Measurements from ENCODE around the gene NOTCH1. TPM values are rescaled to one million over a fixed set of nuclear protein-coding genes. Genes with fewer than 3 reads are reported as not detected.

NOTCH1 gene
- total RNA-seq, 1 experiment from 2014 or later, result 95.6 TPM

- H3K27ac Mint-ChIP-seq, result no peak overlapping the region
- peaks cover 80% of the 10 kb centered on the region for H3K36me3 Mint-ChIP-seq
- H3K27me3 Mint-ChIP-seq (ENCODE audit: low read depth), result no peaks in the 10 kb centered on the region
- no peak overlapping the region for H3K4me3 Mint-ChIP-seq
- POLR2A ChIA-PET, result no interaction called here
- TF ChIP-seq MAX (CRISPR knock-in tag; IDR thresholded peaks at IDR 0.05) (no peak), HMGXB4 (CRISPR knock-in tag; IDR thresholded peaks at IDR 0.05) (no peak), ZNF423 (CRISPR knock-in tag; IDR thresholded peaks at IDR 0.05) (no peak), PRRX2 (CRISPR knock-in tag; IDR thresholded peaks at IDR 0.05) (no peak), ZNF232 (CRISPR knock-in tag; IDR thresholded peaks at IDR 0.05) (no peak), ZMAT4 (CRISPR knock-in tag; IDR thresholded peaks at IDR 0.05) (no peak)
- CTCF ChIA-PET, result no interaction called here
- ATAC-seq, result no peak
- H3K4me1 Mint-ChIP-seq, result no peaks in the 10 kb centered on the region
- no peaks in the 10 kb centered on the region for H3K9me3 Mint-ChIP-seq
- DNase-seq (ENCODE audit: low spot score), result no peak
These were observed 83.2 kb downstream of the NOTCH1 start for GRCh38 chr9:136462664-136463063.

- TF ChIP-seq ZMAT4 (CRISPR knock-in tag; IDR thresholded peaks at IDR 0.05), result no peak
- TF ChIP-seq E2F5 (CRISPR knock-in tag; IDR thresholded peaks at IDR 0.05), result no peak
- no peak for TF ChIP-seq SP1 (CRISPR knock-in tag; conservative IDR thresholded peaks at IDR 0.05)
- TF ChIP-seq USF2 (CRISPR knock-in tag; IDR thresholded peaks at IDR 0.05), result no peak
- no peak for TF ChIP-seq CDX4 (CRISPR knock-in tag; IDR thresholded peaks at IDR 0.05; ENCODE audit: borderline replicate concordance)
- TF ChIP-seq JAZF1 (CRISPR knock-in tag; IDR thresholded peaks at IDR 0.05), result no peak
- TF ChIP-seq STAT6 (CRISPR knock-in tag; conservative IDR thresholded peaks at IDR 0.05; ENCODE audit: low read depth), result no peak
- no peak for TF ChIP-seq JUN (CRISPR knock-in tag; IDR thresholded peaks at IDR 0.05)
- TF ChIP-seq ELF4 (CRISPR knock-in tag; IDR thresholded peaks at IDR 0.05; ENCODE audit: low read depth), result no peak
- TF ChIP-seq TEAD4 (CRISPR knock-in tag; IDR thresholded peaks at IDR 0.05), result no peak
- no peak for TF ChIP-seq TCF7 (CRISPR knock-in tag; IDR thresholded peaks at IDR 0.05; ENCODE audit: low read depth)
- no peak for TF ChIP-seq PREB (CRISPR knock-in tag; IDR thresholded peaks at IDR 0.05; ENCODE audit: borderline replicate concordance)
- no peak for TF ChIP-seq USF1 (CRISPR knock-in tag; IDR thresholded peaks at IDR 0.05)
- no peak for TF ChIP-seq CREB1 (CRISPR knock-in tag; IDR thresholded peaks at IDR 0.05)
- no peak for TF ChIP-seq AFF4 (CRISPR knock-in tag; IDR thresholded peaks at IDR 0.05; ENCODE audit: borderline replicate concordance)
- CTCF ChIA-PET, result interaction anchor here (0.6 kb wide), 1 partner anchor 909 kb away, joined by 3 read pairs; no protein-coding TSS in a partner anchor
These were observed 85.0 kb downstream of the NOTCH1 start for GRCh38 chr9:136460772-136461325.

More at GRCh38 chr9:136460772-136461325, 85.0 kb downstream of the NOTCH1 start:
- ATAC-seq (no peak), DNase-seq (ENCODE audit: low spot score) (no peak)
- Mint-ChIP-seq H3K27ac (no peak overlapping the region), H3K36me3 (peaks cover 82% of the 10 kb centered on the region), H3K27me3 (ENCODE audit: low read depth) (no peaks in the 10 kb centered on the region), H3K4me1 (no peaks in the 10 kb centered on the region), H3K4me3 (no peak overlapping the region), H3K9me3 (no peaks in the 10 kb centered on the region)
- POLR2A ChIA-PET, result interaction anchor here (0.9 kb wide), 1 partner anchor 51 kb away, joined by 3 read pairs; no protein-coding TSS in a partner anchor

Measured in WTC11 (cell line).